ENCODE measurements around the gene SAV1.
"Not testable (repeated sequence)": the region's sequence is repeated elsewhere in the genome, so short reads cannot be mapped to it uniquely, and the experiment has no call there.

Gene SAV1

DNA sequence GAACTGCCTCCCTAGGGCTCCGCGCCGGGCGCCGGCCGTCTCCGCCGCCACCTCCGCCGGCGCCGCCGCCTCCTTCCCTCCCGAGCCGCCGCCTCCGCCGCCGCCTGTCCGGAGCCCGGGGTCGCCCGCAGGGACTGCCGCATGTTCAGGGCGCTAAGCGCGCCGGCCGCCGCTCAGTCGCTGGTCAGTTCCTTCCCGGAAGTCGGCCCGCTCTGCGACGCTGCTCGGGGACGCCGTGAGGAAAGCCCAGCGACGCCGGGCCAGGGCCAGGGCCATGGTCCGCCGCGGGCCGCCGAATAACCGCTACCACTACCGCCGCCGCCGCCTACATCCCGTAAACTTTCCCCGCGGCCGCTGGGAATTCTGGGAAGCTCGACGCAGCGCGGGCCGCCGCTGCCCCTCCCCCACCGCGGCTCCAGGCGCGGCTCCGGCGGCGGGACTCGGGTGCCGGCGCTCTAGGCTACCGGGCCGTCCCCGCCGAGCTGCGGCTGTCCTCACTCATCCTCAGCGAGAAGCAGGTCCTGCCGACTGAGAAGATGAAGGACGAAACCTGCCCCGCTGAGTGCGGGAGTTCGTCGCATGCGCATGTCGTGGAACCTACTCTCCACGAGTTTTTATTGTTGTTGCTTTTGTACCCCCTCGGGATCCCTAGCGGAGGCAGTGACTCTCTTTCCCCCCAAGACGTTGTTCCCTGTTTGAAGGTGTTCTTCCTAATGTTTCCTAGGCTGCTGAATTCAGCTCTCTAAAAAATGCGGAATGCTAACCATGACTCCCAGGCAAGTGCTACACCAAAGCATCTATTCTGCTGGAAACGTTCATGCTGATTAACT, at the start of gene SAV1:
Gene SAV1 (minus strand): TSS at position 311 of the 830 bp plus-strand sequence. CDS start 339 bp downstream, outside the sequence.
- peak; percentile 54 for DNase-seq

DNA sequence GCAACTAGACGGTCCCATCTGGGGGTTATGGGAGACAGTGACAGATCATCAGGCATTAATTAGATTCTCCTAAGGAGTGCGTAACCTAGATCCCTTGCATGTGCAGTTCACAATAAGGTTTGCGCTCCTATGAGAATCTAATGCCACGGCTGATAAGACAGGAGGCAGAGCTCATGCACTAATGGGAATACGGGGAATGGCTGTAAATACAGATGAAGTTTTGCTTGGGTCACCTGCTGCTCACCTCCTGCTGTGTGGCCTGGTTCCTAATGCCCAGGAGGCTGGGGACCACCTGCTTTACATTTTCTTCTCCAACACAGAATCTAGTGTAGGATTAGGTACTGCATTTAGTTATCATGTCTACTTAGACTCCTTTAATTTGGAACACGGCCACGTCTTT, 49.7 kb upstream of the SAV1 start:
- no peak for DNase-seq

DNA sequence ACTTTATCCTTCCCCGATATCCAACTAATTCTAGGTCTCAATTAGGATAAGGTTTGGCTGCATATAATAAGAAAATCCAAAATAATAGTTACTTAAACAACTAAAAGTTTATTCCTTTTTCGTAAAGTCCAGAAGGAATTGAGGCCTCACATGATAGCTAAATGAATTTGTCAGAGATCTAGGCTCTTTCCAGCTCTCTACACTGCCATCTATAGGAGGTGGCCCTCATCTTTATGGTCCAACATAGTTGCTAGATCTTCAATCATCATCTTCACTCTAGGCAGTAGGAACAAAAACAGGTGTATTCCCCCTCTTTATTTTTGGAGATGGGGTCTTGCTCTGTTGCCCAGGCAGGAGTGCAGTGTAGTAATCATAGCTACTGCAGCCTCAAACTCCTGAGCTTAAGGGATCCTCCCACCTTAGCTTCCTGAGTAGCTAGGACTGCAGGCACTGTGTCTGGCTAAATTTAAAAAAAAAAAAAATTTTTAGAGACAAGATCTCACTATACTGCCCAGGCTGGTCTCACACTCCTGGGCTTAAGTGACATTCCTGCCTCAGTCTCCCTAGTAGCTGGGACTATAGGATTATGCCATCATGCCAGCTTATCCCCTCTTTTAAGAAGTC, 46.5 kb upstream of the SAV1 start:
- DNase-seq, result no peak

DNA sequence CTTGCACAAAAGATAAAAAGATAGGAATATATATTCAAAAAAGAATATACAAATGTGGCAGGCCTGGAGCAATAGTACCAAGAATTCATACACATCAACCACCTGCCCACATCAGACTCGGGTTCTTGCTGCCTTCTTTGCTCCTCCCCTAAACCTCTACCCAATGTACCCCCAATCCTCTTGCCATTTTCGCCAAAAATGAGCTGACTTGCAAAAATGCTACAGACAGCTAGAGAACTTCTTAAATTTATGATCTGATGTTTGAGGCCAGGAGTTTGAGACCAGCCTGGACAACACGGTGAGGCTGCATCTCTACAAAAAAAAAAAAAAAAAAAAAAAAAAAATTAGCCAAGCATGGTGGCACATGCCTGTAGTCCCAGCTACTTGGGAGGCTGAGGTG, 42.9 kb upstream of the SAV1 start:
- DNase-seq, result no peak

DNA sequence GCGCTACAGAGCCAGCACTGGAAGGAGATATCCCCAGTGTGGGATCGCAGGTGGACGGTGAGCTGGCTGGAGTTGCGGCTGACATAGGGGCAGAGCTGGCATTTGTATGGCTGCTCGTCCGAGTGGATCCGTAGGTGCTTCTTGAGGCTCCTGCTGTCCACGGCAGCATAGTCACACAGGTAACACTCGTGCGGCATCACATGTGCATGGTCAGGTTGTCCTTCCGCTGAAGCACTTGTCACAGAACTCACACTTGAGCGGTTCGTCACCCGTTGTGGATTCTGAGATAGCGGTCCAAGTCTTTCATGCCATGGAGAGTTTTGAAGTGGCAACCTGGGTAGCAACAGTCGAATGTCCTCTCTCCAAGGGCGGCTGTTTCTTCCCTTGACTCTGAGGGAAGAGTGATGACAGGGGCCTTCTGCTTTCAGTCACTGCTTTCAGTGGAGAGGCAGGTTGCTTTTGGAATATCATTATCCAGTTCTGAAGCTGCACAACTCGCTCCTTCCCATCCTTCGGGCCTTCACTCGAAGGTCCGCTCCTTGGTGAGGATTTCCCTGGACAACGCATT, 37.0 kb upstream of the SAV1 start:
- no peak for DNase-seq

DNA sequence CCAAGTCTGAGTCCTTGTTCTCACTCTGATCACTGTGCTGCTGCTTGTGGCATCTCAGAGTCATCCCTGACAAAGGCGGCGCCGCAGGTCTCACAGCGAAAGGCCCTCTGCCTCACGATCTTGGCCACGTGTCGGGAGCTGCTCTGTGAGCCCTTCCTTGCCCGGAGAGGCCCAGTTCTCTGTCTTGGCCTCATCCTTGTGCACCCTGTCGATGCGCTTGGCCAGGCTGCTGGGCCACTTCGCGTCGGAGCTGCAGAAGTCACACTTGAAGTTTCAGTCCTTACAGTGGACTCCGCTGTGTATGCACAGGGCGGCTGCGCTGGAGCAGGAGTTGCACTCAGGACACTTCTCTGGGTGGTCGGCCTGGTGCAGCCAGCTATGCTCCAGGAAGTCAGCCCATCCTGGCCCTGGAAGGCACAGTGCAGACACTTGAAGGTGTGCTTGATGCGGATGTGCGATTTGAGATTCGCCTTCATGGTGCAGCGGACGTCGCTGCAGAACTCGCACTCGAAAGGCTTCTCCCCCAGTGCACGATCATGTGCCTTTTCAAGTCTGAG, 36.4 kb upstream of the SAV1 start:
- DNase-seq, result no peak

DNA sequence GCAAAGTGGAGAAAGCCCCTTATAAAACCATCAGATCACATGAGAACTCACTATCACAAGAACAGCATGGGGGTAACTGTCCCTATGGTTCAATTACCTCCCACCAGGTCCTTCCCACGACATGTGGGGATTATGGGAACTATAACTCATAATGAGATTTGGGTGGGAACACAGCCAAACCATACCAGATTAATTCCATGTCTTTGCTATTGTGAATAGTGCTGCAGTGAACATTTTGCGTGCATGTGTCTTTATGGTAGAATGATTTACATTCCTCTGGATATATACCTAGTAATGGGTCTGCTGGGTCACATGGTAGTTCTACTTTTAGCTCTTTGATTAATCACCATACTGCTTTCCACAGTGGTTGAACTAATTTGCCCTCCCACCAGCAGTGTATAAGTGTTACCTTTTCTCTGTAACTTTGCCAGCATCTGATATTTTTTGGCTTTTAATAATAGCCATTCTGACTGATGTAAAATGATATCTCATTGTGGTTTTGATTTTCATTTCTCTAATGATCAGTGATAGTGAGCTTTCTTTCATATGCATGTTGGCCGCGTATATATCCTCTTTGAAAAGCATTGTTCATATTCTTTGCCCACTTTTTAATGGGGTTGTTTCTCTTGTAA, 29.7 kb upstream of the SAV1 start:
- DNase-seq, result no peak

DNA sequence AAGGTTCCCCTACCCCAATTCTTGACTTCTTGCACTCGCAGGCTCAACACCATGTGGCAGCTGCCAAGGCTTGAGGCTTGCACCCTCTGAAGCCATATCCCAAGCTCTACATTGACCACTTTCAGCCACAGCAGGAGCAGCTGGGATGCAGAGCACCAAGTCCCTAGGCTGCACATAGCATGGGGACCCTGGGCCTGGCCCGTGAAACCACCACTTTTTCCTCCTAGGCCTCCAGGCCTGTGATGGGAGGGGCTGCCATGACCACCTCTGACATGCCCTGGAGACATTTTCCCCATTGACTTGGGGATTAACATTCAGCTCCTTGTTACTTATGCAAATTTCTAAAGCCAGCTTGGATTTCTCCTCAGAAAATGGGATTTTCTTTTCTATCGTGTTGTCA, 26.2 kb upstream of the SAV1 start:
- not testable (repeated sequence) for DNase-seq

DNA sequence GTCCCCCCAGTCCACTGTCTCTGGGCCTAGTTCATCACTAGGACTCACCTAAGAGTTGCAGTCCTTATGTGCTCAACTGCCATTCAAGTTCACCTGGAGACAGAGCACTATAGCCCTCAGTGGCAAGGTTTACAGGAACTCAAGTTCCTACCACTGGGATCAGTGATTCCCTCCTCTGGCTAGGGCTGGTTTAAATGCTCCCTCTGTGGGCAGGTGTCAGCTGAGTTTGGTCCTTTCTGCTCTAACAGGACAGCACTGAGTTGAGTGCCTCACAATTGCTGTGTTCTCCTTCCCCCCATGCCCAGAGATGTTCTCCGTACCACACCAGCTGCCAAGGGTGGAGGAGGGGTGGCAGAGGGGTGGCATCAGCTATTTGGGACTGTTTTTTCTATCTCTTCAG, 20.8 kb upstream of the SAV1 start:
- DNase-seq, result no peak

DNA sequence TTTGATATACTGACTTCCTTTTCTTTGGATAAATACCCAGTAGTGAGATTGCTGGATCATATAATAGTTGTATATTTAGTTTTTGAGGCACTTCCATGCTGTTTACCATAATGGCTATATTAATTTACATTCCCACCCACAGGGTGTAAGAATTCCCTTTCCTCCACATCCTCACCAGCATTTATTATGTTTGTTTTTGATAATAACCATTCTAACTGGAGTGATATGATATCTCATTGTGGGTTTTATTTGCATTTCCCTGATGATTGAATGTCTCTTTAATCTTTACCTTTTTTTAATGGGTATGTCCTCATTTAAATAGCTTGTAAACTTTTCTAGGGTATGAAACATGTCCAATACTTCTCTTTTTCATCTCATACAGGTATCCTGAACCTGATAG, 11.6 kb upstream of the SAV1 start:
- no peak for DNase-seq

DNA sequence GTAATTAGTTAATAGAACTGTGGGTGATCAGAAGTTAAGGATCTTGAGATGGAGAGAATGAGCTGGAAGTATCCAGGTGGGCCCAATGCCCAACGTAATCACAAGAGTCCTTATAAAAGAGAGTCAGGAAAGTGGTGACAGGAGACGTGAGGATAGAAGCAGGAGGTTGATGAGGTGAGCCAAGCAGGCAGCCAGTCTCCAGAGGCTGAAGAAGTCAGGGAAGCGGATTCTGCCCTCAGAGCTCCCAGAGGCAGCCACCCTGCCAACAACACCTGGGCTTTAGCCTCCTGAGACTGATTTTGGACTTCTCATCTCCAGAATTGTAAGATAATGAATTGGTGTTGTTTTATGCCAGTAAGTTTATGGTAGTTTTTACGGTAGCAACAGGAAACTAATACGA, 10.1 kb upstream of the SAV1 start:
- DNase-seq, result no peak

DNA sequence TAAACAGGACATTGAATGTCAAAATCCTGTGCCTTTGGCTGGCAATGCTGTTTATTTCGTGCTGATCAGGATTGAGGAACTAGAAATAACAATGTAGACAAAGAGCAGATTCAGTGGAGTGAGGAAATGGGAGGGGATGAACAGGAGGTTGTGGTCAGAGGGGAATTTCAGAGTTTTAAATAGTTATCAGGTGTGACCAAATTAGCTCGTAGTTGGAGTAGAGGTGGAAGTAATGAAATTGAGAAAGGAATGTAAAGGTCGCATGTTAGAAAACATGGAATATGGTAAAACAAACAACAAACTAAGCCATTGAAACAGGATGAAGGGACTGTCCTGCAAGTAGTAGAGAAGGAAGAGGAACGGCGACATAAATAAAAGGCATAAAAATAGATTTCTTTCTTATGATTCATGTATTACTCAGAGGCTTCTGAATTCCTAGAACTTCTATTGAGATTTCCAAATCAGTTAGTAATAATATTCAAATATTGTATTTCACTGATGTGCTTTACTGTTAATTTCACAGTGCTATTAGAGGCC, 9.5 kb upstream of the SAV1 start:
- no peak for DNase-seq

DNA sequence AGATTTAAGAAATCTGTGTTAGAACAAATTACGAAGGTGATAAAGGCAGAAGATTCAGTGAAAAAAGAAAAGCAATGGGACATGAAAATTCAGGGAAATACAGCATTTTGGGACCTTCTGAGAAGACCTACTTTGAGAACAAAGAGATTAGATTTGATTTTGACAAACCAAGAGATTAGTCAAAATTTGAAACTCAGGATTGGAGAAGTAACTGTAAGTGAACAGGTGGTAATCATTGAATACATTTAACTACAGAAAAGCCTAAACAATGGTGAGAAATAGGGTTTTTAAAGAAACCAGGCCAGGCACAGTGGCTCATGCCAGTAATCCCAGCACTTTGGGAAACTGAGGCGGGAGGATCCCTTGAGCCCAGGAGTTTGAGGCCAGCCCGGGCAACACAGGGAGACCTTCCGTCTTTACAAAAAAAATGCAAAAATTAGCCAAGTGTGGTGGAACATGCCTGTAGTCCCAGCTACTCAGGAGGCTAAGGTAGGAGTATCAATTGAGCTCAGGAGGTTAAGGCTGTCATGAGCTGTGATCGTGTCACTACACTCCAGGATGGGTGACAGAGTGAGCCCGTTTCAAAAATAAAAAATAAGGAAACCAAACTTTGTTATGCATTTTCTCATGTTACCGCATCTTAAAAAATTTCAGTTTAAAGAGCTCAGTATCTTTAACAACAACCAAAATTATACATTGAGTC, 8.9 kb upstream of the SAV1 start:
- DNase-seq, result no peak

DNA sequence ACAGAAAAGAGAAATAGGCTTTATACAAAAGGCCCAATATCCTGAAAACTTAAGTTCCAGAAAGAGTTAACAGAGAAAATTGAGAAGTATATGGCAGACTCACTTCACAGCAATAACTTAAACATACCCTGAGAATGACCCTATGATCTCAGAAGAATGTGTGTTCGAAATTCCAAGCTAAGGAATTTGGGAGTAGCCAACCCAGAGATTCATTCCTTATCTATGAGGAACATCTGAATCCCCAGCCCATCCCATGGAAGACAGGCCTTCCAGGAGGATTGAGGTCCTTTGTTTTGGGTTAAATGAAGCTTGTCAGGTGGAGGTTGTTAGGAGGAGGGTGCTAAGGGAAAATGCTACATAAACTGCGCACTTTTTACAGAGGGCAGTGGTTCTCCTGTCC, 7.5 kb upstream of the SAV1 start:
- DNase-seq, result no peak

DNA sequence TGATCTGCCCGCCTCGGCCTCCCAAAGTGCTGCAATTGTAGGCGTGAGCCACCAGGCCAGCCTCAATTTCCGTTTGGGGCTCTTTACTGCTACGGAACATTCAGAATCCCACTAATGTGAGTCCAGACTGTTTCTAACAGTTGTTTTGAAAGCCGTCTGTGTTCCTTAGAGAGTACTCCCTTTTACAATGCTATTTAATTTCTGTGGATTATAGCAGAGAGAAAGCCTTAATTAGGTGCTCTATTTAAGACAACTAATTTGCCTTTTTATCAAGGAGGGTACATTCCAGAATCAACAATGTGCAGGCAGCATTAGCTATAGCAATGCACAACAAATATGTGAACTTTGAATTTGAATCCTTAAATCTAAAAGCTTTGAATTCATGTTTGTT, 2.8 kb upstream of the SAV1 start:
- DNase-seq, result no peak

DNA sequence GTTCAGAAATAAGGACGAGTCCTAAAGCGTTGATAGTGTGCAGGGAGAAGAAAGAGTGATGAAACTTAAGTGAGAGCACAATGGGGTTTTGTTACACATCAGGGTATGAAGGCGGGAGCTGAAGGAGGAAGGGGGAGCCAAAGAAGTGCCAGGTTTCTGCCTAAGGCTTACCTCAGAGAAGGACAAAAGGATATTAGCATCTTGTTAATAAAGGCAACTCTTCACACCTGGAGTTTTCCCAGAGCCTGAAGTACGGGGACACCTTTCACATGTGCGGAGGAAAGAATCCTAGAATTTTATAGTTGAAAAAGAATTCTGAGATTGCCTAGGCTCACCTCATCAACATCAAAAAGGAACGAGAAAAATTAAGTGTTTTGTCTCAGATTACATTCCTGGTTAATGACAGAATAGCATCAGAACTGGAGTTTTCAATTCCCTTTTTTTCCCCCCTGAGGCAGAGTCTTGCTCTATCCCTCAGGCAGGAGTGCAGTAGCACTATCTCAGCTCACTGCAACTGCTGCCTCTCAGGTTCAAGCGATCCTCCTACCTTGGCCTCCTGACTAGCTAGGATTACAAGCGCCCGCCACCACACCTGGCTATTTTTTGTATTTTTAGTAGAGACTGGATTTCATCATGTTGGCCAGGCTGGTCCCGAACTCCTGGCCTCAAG, 2.2 kb upstream of the SAV1 start:
- DNase-seq, result no peak

DNA sequence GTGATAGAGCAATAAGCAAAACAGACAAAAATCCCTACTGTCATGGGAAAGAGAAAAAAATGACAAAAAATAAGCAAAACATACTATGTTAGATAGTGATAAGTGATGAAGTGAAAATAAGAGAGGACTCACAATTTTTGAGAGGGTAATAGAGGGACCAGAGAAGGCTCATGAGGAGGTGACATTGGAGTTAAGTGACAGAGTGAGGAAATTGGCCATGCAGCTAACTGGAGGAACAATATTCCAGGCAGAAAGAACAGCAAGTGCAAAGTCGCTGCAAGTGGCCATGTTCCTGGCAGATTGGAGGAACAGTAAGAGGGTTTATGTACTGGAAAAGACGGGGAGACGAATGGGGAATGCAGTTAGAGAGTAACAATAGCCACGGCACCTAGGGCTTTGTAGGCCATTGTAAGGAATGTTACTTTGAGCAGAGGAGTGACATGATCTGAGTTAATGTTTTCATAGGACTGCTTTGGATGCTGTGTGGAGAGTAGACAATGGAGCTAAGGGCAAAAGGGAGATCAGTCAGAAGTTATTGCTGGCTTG, 1.4 kb upstream of the SAV1 start:
- no peak for DNase-seq

DNA sequence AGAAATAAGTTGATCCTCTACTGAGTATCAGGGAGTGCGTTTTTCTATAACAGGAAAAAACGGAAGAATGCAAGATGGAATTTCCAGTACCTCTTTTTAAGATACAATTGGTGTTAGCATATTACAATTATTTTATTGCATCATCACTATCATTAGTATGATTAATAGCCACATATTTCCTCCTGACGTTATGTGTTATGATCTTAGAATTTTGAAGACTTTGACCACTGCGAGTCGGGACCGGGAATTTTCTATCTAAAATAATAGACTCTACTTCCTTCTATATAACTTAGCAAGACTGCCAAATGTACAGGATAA, 679 bp upstream of the SAV1 start:
- DNase-seq, result no peak

DNA sequence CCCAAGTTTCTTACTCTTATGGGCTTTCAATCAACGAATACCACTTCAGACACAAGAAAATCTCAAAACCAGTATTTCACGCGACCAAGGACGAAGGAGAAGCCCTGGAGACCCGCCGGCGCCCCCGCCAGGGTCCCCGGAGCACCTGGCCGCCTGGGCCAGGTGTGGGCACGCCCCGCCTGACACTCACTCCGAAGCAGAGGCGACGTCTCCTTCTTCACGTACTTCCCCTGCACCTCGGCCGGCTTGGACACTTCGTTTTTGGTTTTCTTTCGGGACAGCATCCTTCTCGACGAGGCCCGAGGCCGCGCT, 466 bp downstream of the SAV1 start:
- peak; percentile 50 for DNase-seq

DNA sequence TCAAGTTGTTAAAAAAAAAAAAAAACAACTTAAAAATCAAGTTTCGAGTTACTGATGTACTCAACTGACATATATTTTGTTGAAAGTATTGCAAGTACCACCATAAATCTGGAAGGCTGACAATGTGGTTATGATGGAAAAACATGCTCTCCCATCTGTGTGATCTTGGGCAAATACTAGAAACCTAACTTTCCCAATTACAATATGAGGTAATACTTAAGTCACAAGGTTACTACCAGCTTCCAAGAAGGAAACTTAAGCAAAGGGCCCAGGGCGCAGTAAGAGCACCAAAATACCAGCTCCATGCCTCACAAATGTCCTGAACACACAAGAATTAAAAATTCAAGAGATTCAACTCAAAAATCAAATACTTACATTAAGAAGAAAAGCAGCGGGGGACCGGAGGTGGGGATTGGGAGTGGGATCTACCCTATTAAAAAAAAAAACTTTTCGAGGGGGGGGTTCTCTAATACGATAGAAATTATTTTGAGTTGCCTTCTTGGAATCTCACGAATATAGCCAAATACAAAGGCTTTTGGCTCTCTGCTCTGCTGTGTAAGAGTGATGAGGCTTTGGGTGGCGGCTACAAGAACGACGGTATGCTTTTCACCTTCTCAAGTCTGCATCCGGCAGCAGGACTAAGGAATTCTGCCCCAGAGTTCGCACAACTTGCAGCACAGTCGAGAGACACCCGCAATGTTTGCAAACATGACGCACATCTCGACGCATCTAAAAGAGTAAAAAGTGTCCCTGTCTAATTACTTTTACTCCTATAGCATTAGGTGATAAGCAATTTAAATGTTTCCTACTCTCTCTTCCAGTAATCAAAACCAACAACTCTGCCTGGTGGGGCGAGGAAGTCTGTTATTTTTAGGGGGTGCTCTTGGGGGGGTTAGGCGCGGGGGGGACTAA, 1.1 kb downstream of the SAV1 start:
- DNase-seq, result peak; percentile 26

DNA sequence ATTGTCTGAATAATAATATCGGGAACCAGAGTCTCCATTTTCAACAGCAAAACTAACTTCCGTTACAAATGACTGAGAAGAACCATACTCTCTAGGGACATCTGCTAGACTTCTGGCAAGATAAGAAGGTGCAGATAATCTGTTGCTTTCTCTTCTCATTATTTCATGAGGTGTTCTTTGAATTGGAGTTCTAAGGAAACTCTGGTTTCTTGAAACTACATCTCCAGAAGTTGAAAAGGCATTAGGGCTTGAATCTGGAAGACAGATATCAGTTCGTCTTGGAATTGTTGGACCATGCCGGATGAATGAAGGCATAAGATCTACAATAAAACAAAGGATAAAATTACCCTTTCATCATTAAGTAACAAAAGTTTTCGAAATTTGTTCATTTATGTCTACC, 2.8 kb downstream of the SAV1 start:
- DNase-seq, result not testable (repeated sequence)
